Astrocyte of the hippocampus (primary cell): ENCODE results near the gene PKMYT1.

Experiments used
- DNase-seq: peaks from one replicate; pipeline ENCODE4 v3.0.0; 2011; ENCODE audit warnings: low read depth, low spot score

PKMYT1 gene

GRCh38 chr16:3017794-3018506, 37.7 kb upstream of the PKMYT1 start, which contains the start of gene CLDN6:
Gene CLDN6, minus strand, starts transcription at chr16:3018183. Its CDS starts 2,162 bp downstream, at chr16:3016021.
- peak; percentile 76 for DNase-seq

GRCh38 chr16:3017344-3017743, 37.1 kb upstream of the PKMYT1 start:
- DNase-seq = no peak

- DNase-seq = no peak
These were observed 35.7 kb upstream of the PKMYT1 start for GRCh38 chr16:3015865-3016521.

GRCh38 chr16:3014971-3015370, 34.7 kb upstream of the PKMYT1 start:
- no peak for DNase-seq

GRCh38 chr16:3013998-3014690, 33.9 kb upstream of the PKMYT1 start:
- no peak for DNase-seq

- DNase-seq = no peak
These were observed 33.3 kb upstream of the PKMYT1 start for GRCh38 chr16:3013491-3013951.

- DNase-seq = no peak
These were observed 32.7 kb upstream of the PKMYT1 start, which contains the start of gene CLDN9 for GRCh38 chr16:3012828-3013420. Gene CLDN9, plus strand, starts transcription at chr16:3012923. Its CDS starts 440 bp downstream, at chr16:3013363.

GRCh38 chr16:3012246-3012645, 32.0 kb upstream of the PKMYT1 start:
- no peak for DNase-seq

- no peak for DNase-seq
These were observed 30.3 kb upstream of the PKMYT1 start for GRCh38 chr16:3010510-3010909.

GRCh38 chr16:3009568-3010390, 29.5 kb upstream of the PKMYT1 start:
- peak; percentile 51 for DNase-seq

- DNase-seq = no peak
These were observed 28.4 kb upstream of the PKMYT1 start for GRCh38 chr16:3008690-3009037.

- DNase-seq = no peak
These were observed 27.9 kb upstream of the PKMYT1 start for GRCh38 chr16:3007957-3008689.

GRCh38 chr16:3007059-3007956, 27.1 kb upstream of the PKMYT1 start:
- no peak for DNase-seq

- DNase-seq = no peak
These were observed 24.6 kb upstream of the PKMYT1 start for GRCh38 chr16:3004781-3005284.

- no peak for DNase-seq
These were observed 24.1 kb upstream of the PKMYT1 start for GRCh38 chr16:3004319-3004718.

GRCh38 chr16:3003582-3004270, 23.5 kb upstream of the PKMYT1 start:
- DNase-seq = peak; percentile 99

- DNase-seq = no peak
These were observed 21.1 kb upstream of the PKMYT1 start for GRCh38 chr16:3001316-3001715.

- no peak for DNase-seq
These were observed 20.3 kb upstream of the PKMYT1 start for GRCh38 chr16:3000540-3000939.

GRCh38 chr16:2999929-3000328, 19.7 kb upstream of the PKMYT1 start:
- DNase-seq = no peak
